PFSK-1 (cell line): Measurements from ENCODE around the gene B4GALNT1.

ENCODE experiments used
- FOXP2 ChIP-seq: optimal IDR thresholded peaks from 2 replicates; pipeline ENCODE3; 2011; ENCODE audit warnings: borderline replicate concordance, control low read depth, inconsistent platforms; ENCODE audit not compliant: insufficient read depth; ENCODE audit errors: extremely low read length, extremely low read depth
- POLR2AphosphoS5 ChIP-seq: IDR thresholded peaks from 2 replicates; pipeline ENCODE4 v1.6.1; 2012; ENCODE audit warnings: low read depth, mild to moderate bottlenecking, control low read depth, low read length, moderate library complexity
- REST ChIP-seq, 2 experiments: IDR thresholded peaks; 2 replicates each; pipeline versions ENCODE4 v1.6.1 to v1.8.0; 2011 to 2012; ENCODE audit warnings: low read depth in 2 of 2, low read length in 2 of 2, control low read depth in 1 of 2, inconsistent platforms in 1 of 2, mild to moderate bottlenecking in 1 of 2, moderate library complexity in 1 of 2; ENCODE audit not compliant: insufficient read depth in 1 of 2
- SIN3A ChIP-seq: IDR thresholded peaks from 2 replicates; pipeline ENCODE4 v1.6.1; 2012; ENCODE audit warnings: mild to moderate bottlenecking, low read length, moderate library complexity, borderline replicate concordance; ENCODE audit not compliant: insufficient read depth
- TAF1 ChIP-seq: IDR thresholded peaks from 2 replicates; pipeline ENCODE4 v1.6.1; 2012; ENCODE audit warnings: low read length, control low read depth, borderline replicate concordance; ENCODE audit not compliant: insufficient read depth

GRCh38 chr12:57582440-57582839 lies 50.6 kb downstream of the B4GALNT1 start:
- no peak for TF ChIP-seq TAF1
- TF ChIP-seq POLR2AphosphoS5 = no peak
- TF ChIP-seq SIN3A = no peak
- no peak for TF ChIP-seq REST (IDR thresholded peaks at IDR 0.05; ENCODE audit: insufficient read depth in 1 of 2, low read depth in 2 of 2, low read length in 2 of 2)
- TF ChIP-seq FOXP2 = no peak
